Smooth muscle cell (in vitro differentiated cells): ENCODE measurements around the gene DEAF1. TPM values are rescaled to one million over a fixed set of nuclear protein-coding genes. Genes with fewer than 3 reads are reported as not detected.

Experiments
- DNase-seq: peaks from one replicate; lab custom pipeline; 2025; ENCODE audit not compliant: unreplicated experiment; lab: John Stamatoyannopoulos, UW
- H2AFZ ChIP-seq: fragments of 200-600 bp; sonication (generic); 2 replicates; pipeline ENCODE4 v1.6.0; 2016; ENCODE audit warnings: antibody characterized with exemption, low read depth, mild to moderate bottlenecking
- H3F3A ChIP-seq: fragments of 200-600 bp; sonication (generic); 2 replicates; pipeline ENCODE4 v1.6.0; 2017; ENCODE audit warnings: antibody characterized with exemption, low read depth
- H3K27ac ChIP-seq: fragments of 200-600 bp; sonication (generic); 2 replicates; pipeline ENCODE4 v1.5.1; 2016; ENCODE audit warnings: low read depth, mild to moderate bottlenecking
- H3K27me3 ChIP-seq: fragments of 200-600 bp; sonication (generic); 2 replicates; pipeline ENCODE4 v1.6.1; 2016; ENCODE audit warnings: low read depth, mild to moderate bottlenecking
- H3K36me3 ChIP-seq: fragments of 200-600 bp; sonication (generic); 2 replicates; pipeline ENCODE4 v1.5.1; 2016; ENCODE audit warnings: low read depth
- H3K4me1 ChIP-seq: fragments of 200-600 bp; sonication (generic); 2 replicates; pipeline ENCODE4 v1.5.1; 2016; ENCODE audit warnings: low read depth
- H3K4me2 ChIP-seq: fragments of 200-600 bp; sonication (generic); 2 replicates; pipeline ENCODE4 v1.6.0; 2016; ENCODE audit warnings: mild to moderate bottlenecking
- H3K4me3 ChIP-seq: fragments of 200-600 bp; sonication (generic); 2 replicates; pipeline ENCODE4 v1.5.1; 2016; ENCODE audit warnings: mild to moderate bottlenecking
- H3K79me2 ChIP-seq: fragments of 200-600 bp; sonication (generic); 2 replicates; pipeline ENCODE4 v1.6.0; 2016; ENCODE audit warnings: low read depth, mild to moderate bottlenecking
- H3K9ac ChIP-seq: fragments of 200-600 bp; sonication (generic); 2 replicates; pipeline ENCODE4 v1.6.0; 2016; ENCODE audit warnings: low read depth
- H3K9me3 ChIP-seq: fragments of 200-600 bp; sonication (generic); replicated peaks from 2 replicates; pipeline ENCODE4 v1.5.1; 2016; ENCODE audit warnings: low read depth
- H4K20me1 ChIP-seq: fragments of 200-600 bp; sonication (generic); 2 replicates; pipeline ENCODE4 v1.6.0; 2016; ENCODE audit warnings: low read depth
- WGBS: methylation state at CpG from one replicate; pipeline ENCODE4 v1.1.7; 2016; ENCODE audit warnings: low lambda C conversion rate; 5-methylcytosine and 5-hydroxymethylcytosine counted together
- polyA plus RNA-seq: library from polyadenylated mRNA; unstranded; fragments of >200 nt; fragmentation: Nextera tagmentation; extraction: Ambion mirVana; gene quantifications from 2 replicates; pipeline ENCODE4 v1.2.1, GENCODE V29; 2016
- total RNA-seq: library from RNA; depleted of rRNA; stranded (reverse); fragments of >200 nt; gene quantifications from 2 replicates; pipeline ENCODE4 v1.2.3, GENCODE V29; 2014
- TF ChIP-seq, protein P1 (sequence below): fragments of 200-600 bp; sonication (generic); IDR thresholded peaks from 2 replicates; pipeline ENCODE4 v1.5.1; 2017; ENCODE audit warnings: borderline replicate concordance, mild to moderate bottlenecking, antibody characterized with exemption; ENCODE audit not compliant: insufficient read depth, poor library complexity, severe bottlenecking

The DEAF1 gene
- total and polyA plus RNA-seq, 2 experiments from 2014 or later, result 18.7 to 39.2 TPM

DNA sequence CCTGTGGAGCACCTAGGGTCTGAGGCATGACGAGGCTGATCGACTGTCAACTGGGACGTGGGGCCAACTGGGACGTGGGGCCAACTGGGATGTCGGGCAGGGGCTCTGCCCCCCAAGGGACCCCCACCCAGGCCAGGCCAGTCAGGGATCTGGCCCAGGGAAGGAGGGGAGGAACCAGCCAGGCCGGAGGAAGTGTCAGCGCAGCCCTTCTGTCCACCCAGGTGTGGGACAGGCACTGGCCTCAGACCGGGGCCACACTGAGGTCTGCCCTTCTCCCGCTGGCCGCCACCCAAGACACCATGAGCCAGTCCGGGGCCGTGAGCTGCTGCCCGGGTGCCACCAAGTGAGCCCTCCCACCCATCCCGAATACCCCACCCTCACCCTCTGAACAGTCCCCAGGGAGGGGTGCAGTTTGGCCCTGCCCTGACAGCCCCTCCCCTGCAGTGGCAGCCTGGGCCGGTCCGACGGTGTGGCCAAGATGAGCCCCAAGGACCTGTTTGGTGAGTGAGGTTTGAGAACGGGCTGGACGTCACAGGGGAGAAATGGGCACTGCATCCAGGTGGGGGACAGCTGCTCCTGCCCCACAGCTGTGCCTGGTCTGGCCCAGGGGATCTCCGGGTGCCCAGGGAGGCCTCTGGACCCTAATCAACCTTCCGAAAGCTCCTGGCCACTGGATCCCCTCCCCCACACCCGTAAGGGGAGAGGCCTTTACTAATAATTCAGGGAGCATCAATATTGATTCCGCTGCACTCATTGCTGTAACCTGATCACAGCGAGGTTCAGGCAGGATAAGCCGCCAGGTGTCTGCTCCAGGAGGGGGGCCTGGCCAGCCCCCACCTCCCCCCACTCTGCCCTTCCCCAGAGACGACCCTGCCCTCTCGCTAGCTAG lies 14.3 kb upstream of the DEAF1 start:
- DNase-seq, result no peak
- Histone ChIP-seq H3K4me3 (no peak overlapping the region), H3K9ac (no peak overlapping the region), H3K4me1 (peaks cover 12% of the 10 kb centered on the region), H4K20me1 (peaks cover 58% of the 10 kb centered on the region), H3K4me2 (no peak overlapping the region), H3K79me2 (no peaks in the 10 kb centered on the region), H3K9me3 (no peaks in the 10 kb centered on the region), H2AFZ (no peak overlapping the region), H3K27ac (no peak overlapping the region), H3K27me3 (no peaks in the 10 kb centered on the region), H3K36me3 (no peaks in the 10 kb centered on the region), H3F3A (no peaks in the 10 kb centered on the region)
- WGBS, result 88% methylated on average over 26 of the region's 27 CpGs
- TF ChIP-seq, protein P1, sequence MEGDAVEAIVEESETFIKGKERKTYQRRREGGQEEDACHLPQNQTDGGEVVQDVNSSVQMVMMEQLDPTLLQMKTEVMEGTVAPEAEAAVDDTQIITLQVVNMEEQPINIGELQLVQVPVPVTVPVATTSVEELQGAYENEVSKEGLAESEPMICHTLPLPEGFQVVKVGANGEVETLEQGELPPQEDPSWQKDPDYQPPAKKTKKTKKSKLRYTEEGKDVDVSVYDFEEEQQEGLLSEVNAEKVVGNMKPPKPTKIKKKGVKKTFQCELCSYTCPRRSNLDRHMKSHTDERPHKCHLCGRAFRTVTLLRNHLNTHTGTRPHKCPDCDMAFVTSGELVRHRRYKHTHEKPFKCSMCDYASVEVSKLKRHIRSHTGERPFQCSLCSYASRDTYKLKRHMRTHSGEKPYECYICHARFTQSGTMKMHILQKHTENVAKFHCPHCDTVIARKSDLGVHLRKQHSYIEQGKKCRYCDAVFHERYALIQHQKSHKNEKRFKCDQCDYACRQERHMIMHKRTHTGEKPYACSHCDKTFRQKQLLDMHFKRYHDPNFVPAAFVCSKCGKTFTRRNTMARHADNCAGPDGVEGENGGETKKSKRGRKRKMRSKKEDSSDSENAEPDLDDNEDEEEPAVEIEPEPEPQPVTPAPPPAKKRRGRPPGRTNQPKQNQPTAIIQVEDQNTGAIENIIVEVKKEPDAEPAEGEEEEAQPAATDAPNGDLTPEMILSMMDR, result no peak

DNA sequence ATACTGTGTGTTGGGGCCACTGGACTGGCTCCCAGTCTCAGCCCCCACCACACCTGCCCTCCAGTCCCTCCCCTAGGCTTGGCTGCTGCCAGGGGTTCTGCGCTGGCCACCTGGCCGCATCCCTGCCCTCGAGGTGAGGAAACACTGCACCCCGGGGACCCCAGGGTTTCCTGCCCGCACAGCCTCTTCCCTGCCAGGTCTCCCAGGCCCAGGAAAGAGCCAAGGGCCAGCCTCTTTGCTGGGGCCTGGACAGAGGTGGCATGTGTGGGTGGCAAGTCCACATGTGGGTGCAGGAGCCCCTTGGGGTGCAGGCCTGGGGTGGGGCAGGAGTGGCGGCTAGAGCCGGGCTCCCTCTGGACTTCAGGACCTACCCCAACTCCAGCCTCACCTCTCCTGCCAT lies 13.5 kb upstream of the DEAF1 start:
- Histone ChIP-seq H3K27ac (no peak overlapping the region), H3K36me3 (no peaks in the 10 kb centered on the region), H3K79me2 (no peaks in the 10 kb centered on the region), H3F3A (no peaks in the 10 kb centered on the region), H2AFZ (no peak overlapping the region), H3K4me2 (no peak overlapping the region), H4K20me1 (peaks cover 57% of the 10 kb centered on the region), H3K4me1 (peaks cover 12% of the 10 kb centered on the region), H3K4me3 (no peak overlapping the region), H3K9ac (no peak overlapping the region), H3K27me3 (no peaks in the 10 kb centered on the region), H3K9me3 (no peaks in the 10 kb centered on the region)
- DNase-seq, result no peak
- TF ChIP-seq, protein P1, result no peak
- WGBS, result 94% methylated on average over 6 of the region's 7 CpGs

DNA sequence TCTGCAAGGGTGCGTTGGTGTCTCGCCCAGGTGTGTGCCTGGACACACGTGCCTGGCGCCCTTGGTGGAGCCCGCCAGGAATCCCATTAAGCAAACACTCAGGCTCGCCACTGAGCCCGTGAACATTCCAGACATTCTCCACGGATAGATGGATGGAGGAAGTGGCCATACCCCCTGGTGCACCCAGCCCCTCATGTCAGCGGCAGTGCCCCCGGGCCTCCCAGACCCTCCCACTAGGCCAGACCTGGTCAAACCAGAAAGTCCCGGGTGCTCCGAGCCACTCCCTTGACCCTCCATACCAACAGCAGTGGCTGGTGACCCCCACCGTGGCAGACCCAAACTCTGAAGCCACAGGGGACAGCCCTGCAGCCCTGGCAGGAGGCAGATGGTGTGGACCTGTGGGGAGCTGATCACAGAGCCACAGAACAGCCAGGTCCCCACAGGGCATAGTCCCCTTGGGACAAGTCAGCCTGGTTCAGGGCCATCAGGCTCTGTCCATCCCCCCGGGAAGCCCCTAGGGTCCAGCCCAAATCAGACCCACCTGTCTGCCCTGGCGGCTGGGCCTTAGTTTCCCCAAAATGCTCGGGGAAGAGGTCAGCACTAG lies 12.9 kb upstream of the DEAF1 start:
- no peaks in the 10 kb centered on the region for H3K36me3 ChIP-seq
- H3K27me3 ChIP-seq, result no peaks in the 10 kb centered on the region
- H3F3A ChIP-seq, result no peaks in the 10 kb centered on the region
- DNase-seq, result no peak
- H3K9ac ChIP-seq, result no peak overlapping the region
- no peaks in the 10 kb centered on the region for H3K9me3 ChIP-seq
- H3K4me3 ChIP-seq, result peak overlapping the region; percentile 74
- no peak overlapping the region for H2AFZ ChIP-seq
- TF ChIP-seq, protein P1, result no peak
- H4K20me1 ChIP-seq, result peaks cover 62% of the 10 kb centered on the region
- H3K4me2 ChIP-seq, result peak overlapping the region; percentile 89
- WGBS, result 74% methylated on average over 16 of the region's 16 CpGs
- H3K4me1 ChIP-seq, result peaks cover 12% of the 10 kb centered on the region
- no peaks in the 10 kb centered on the region for H3K79me2 ChIP-seq
- peak overlapping the region; percentile 49 for H3K27ac ChIP-seq
